ENCODE results near the gene ZNF239.
A peak's percentile ranks its signal among the peaks of the same experiment; 100 is the strongest.

ZNF239 gene

DNA sequence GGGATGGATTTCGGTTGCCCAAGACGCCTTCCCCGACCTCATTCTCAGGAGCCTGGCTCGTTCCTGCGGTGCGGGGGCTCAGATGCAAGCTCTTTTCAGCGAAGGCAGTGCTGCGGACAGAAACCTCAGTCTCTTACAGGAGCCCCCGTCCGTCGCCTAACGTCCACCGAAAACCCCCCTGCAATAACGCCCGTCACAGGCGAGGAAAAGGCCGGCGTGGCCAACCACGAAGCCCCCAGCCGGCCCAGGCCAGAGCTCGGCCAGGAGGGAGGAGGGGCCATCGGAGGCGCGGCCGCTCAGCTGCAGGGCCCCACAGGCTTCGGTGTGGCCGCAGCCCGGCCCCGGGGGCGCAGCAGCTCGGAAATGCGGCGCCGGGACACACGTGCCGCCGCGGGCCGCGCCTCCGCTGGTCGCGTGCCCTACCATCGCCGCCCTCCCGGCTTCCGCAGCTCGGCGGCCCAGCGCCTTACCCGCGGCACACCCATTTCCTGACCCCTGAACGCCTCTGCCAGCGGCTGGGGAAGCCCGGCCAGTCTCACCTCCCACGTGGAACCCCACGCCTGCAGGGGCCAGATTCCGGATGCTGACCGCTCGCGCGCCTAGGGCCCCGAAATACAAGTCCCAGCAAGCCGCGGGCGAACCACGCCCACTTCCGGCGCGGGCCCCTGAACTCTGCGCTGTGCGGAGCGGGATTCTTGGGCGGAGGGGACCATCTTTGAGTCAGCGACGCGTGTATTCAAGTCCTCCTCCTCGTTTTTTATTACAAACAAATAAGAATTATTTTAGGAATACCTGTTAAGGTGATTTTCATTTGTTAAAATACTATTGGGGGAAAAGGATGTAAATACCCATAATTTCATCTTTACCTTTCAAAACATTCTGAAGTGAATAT is at the start of gene ZNF239:
TSS of gene ZNF239 (minus strand) at position 616 of the 892 bp plus-strand sequence. CDS start 16,537 bp downstream, outside the sequence.
- no peak for TF ChIP-seq CTCF (IDR thresholded peaks at IDR 0.05; ENCODE audit: extremely low read depth, missing control alignments)
- peak; percentile 85 for DNase-seq (ENCODE audit: low spot score)

DNA sequence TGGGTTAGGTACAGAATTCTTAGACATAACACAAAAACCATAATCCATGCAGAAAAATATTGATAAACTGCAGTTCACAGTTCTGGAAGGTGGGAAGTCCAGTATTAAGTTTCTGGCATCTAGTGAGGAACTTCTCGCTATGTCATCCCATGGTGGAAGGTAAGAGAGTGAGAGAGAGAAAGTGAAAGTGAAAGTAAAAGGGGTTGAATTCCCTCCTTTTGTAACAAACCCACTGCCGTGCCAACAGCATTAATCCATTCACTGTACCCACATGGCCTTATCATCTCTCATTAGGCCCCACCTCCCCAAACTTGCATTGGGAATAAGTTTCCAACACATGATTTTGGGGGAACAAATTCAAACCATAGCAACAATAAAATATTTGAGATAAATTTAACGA is 48.9 kb upstream of the ZNF239 start:
- TF ChIP-seq CTCF (IDR thresholded peaks at IDR 0.05; ENCODE audit: extremely low read depth, missing control alignments) = no peak
- DNase-seq (ENCODE audit: low spot score) = no peak

DNA sequence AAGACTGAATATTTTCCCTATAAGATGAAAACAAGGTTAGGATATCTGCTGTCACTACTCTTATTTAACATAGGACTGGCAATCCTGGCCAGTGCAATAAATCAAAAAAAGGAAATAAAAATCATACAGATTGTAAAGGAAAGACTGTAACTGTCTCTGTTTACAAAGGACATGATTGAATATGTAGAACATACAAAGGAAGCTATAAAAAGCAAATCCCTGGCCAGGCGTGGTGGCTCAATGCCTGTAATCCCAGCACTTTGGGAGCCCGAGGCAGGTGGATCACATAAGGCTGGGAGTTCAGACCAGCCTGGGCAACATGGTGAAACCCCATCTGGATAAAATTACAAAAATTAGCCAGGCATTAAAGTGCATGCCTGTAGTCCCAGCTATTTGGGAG is 47.6 kb upstream of the ZNF239 start:
- no peak for TF ChIP-seq CTCF (IDR thresholded peaks at IDR 0.05; ENCODE audit: extremely low read depth, missing control alignments)
- no peak for DNase-seq (ENCODE audit: low spot score)

DNA sequence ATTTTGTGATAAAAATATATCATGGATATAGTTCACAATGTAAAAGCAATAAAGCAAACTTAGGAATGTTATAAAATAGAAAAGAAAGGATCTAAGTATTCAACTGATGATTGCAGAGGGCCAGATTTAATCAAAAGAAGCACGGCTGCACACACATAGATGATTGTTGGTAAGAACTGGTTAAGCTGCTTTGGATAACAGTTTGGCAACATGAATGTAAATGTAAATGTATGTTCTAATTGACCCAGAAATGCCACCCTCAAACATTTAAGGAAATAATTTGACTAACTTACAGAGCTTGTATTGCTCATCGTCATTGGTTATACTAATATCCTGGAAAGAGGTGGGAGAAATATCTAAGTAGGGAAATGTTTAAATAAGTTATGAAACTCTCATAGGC is 45.0 kb upstream of the ZNF239 start:
- TF ChIP-seq CTCF (IDR thresholded peaks at IDR 0.05; ENCODE audit: extremely low read depth, missing control alignments) = no peak
- DNase-seq (ENCODE audit: low spot score) = no peak

DNA sequence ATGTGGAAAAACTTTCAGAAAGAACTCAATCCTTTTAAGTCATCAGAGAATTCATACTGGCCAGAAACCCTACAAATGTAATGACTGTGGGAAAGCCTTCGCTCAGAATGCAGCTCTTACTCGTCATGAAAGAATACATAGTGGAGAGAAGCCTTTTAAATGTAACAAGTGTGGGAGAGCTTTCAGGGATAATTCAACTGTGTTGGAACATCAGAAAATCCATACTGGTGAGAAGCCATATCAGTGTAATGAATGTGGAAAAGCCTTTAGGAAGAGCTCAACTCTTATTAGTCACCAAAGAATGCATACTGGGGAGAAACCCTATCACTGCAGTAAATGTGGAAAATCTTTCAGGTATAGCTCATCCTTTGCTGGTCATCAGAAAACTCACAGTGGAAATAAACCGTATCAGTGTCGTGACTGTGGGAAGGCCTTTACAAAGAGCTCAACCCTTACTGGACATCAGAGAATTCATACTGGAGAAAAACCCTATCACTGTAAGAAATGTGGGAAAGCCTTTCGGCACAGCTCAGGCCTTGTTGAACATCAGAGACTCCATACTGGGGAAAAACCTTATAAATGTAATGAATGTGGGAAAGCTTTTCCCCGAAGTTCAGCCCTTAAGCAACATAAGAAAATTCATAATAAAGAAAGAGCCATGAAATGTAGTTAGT is 42.4 kb upstream of the ZNF239 start:
- no peak for DNase-seq (ENCODE audit: low spot score)
- no peak for TF ChIP-seq CTCF (IDR thresholded peaks at IDR 0.05; ENCODE audit: extremely low read depth, missing control alignments)

DNA sequence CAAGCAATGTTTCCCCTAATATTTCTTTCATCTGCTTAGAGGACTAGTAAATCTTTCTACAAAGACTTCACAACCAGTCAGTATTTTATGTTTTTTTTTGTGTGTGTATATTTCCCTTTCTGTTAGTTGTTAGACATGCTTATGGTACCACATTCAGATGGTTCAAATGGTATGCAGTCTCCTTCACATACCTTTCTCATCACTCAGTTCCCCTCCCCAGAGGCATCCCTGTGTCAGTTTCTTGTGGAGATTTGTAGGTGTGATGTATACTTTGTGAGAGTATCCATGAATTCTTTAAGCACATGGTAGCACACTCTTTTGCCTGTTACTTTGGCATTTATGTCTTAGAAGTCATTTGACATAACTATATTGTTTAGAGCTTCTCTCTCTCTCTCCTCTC is 36.2 kb upstream of the ZNF239 start:
- TF ChIP-seq CTCF (IDR thresholded peaks at IDR 0.05; ENCODE audit: extremely low read depth, missing control alignments) = no peak

GRCh38 chr10:43607199-43607573 is 32.8 kb upstream of the ZNF239 start:
- no peak for TF ChIP-seq CTCF (IDR thresholded peaks at IDR 0.05; ENCODE audit: extremely low read depth, missing control alignments)
- DNase-seq (ENCODE audit: low spot score) = no peak

More for the DNA sequence above, 36.2 kb upstream of the ZNF239 start:
- DNase-seq (ENCODE audit: low spot score) = no peak
